Raji (cell line): Measurements from ENCODE around the gene APOBEC3B.

Experiments
- POLR2A ChIP-seq: IDR thresholded peaks from 2 replicates; pipeline ENCODE4 v1.6.1; 2011; ENCODE audit warnings: low read depth, low read length, control low read depth; ENCODE audit not compliant: insufficient read depth

Gene APOBEC3B

GRCh38 chr22:38947321-38948140, 34.6 kb upstream of the APOBEC3B start:
- no peak for TF ChIP-seq POLR2A

- TF ChIP-seq POLR2A = no peak
Measured at GRCh38 chr22:38948181-38948940, 33.8 kb upstream of the APOBEC3B start.

GRCh38 chr22:38949889-38950405, 32.2 kb upstream of the APOBEC3B start:
- TF ChIP-seq POLR2A = no peak

GRCh38 chr22:38950527-38951295, 31.4 kb upstream of the APOBEC3B start:
- no peak for TF ChIP-seq POLR2A

- TF ChIP-seq POLR2A = no peak
Measured at GRCh38 chr22:38951734-38952133, 30.4 kb upstream of the APOBEC3B start.

- TF ChIP-seq POLR2A = no peak
Measured at GRCh38 chr22:38952281-38952993, 29.7 kb upstream of the APOBEC3B start.

- TF ChIP-seq POLR2A = no peak
Measured at GRCh38 chr22:38953091-38953490, 29.1 kb upstream of the APOBEC3B start.

- no peak for TF ChIP-seq POLR2A
Measured at GRCh38 chr22:38953577-38954413, 28.4 kb upstream of the APOBEC3B start.

- TF ChIP-seq POLR2A = no peak
Measured at GRCh38 chr22:38954414-38955043, 27.6 kb upstream of the APOBEC3B start.

GRCh38 chr22:38955250-38955905, 26.8 kb upstream of the APOBEC3B start:
- TF ChIP-seq POLR2A = no peak

- TF ChIP-seq POLR2A = no peak
Measured at GRCh38 chr22:38955926-38956325, 26.2 kb upstream of the APOBEC3B start.

- TF ChIP-seq POLR2A = no peak
Measured at GRCh38 chr22:38956551-38956950, 25.6 kb upstream of the APOBEC3B start.
